Smooth muscle cell (in vitro differentiated cells): Measurements from ENCODE around the gene S100P. TPM values are rescaled to one million over a fixed set of nuclear protein-coding genes. Genes with fewer than 3 reads are reported as not detected.
"Not testable (repeated sequence)": the region's sequence is repeated elsewhere in the genome, so short reads cannot be mapped to it uniquely, and the experiment has no call there.

Experiments used
- DNase-seq: peaks from one replicate; lab custom pipeline; 2025; ENCODE audit not compliant: unreplicated experiment; lab: John Stamatoyannopoulos, UW
- H2AFZ ChIP-seq: fragments of 200-600 bp; sonication (generic); 2 replicates; pipeline ENCODE4 v1.6.0; 2016; ENCODE audit warnings: antibody characterized with exemption, low read depth, mild to moderate bottlenecking
- H3F3A ChIP-seq: fragments of 200-600 bp; sonication (generic); 2 replicates; pipeline ENCODE4 v1.6.0; 2017; ENCODE audit warnings: antibody characterized with exemption, low read depth
- H3K27ac ChIP-seq: fragments of 200-600 bp; sonication (generic); 2 replicates; pipeline ENCODE4 v1.5.1; 2016; ENCODE audit warnings: low read depth, mild to moderate bottlenecking
- H3K27me3 ChIP-seq: fragments of 200-600 bp; sonication (generic); 2 replicates; pipeline ENCODE4 v1.6.1; 2016; ENCODE audit warnings: low read depth, mild to moderate bottlenecking
- H3K36me3 ChIP-seq: fragments of 200-600 bp; sonication (generic); 2 replicates; pipeline ENCODE4 v1.5.1; 2016; ENCODE audit warnings: low read depth
- H3K4me1 ChIP-seq: fragments of 200-600 bp; sonication (generic); 2 replicates; pipeline ENCODE4 v1.5.1; 2016; ENCODE audit warnings: low read depth
- H3K4me2 ChIP-seq: fragments of 200-600 bp; sonication (generic); 2 replicates; pipeline ENCODE4 v1.6.0; 2016; ENCODE audit warnings: mild to moderate bottlenecking
- H3K4me3 ChIP-seq: fragments of 200-600 bp; sonication (generic); 2 replicates; pipeline ENCODE4 v1.5.1; 2016; ENCODE audit warnings: mild to moderate bottlenecking
- H3K79me2 ChIP-seq: fragments of 200-600 bp; sonication (generic); 2 replicates; pipeline ENCODE4 v1.6.0; 2016; ENCODE audit warnings: low read depth, mild to moderate bottlenecking
- H3K9ac ChIP-seq: fragments of 200-600 bp; sonication (generic); 2 replicates; pipeline ENCODE4 v1.6.0; 2016; ENCODE audit warnings: low read depth
- H3K9me3 ChIP-seq: fragments of 200-600 bp; sonication (generic); replicated peaks from 2 replicates; pipeline ENCODE4 v1.5.1; 2016; ENCODE audit warnings: low read depth
- H4K20me1 ChIP-seq: fragments of 200-600 bp; sonication (generic); 2 replicates; pipeline ENCODE4 v1.6.0; 2016; ENCODE audit warnings: low read depth
- WGBS: methylation state at CpG from one replicate; pipeline ENCODE4 v1.1.7; 2016; ENCODE audit warnings: low lambda C conversion rate; 5-methylcytosine and 5-hydroxymethylcytosine counted together
- polyA plus RNA-seq: library from polyadenylated mRNA; unstranded; fragments of >200 nt; fragmentation: Nextera tagmentation; extraction: Ambion mirVana; gene quantifications from 2 replicates; pipeline ENCODE4 v1.2.1, GENCODE V29; 2016
- total RNA-seq: library from RNA; depleted of rRNA; stranded (reverse); fragments of >200 nt; gene quantifications from 2 replicates; pipeline ENCODE4 v1.2.3, GENCODE V29; 2014
- TF ChIP-seq, protein P1 (sequence below): fragments of 200-600 bp; sonication (generic); IDR thresholded peaks from 2 replicates; pipeline ENCODE4 v1.5.1; 2017; ENCODE audit warnings: borderline replicate concordance, mild to moderate bottlenecking, antibody characterized with exemption; ENCODE audit not compliant: insufficient read depth, poor library complexity, severe bottlenecking

The S100P gene
- total and polyA plus RNA-seq, 2 experiments from 2014 or later = 4.0 to 6.6 TPM

- Histone ChIP-seq H3K79me2 (no peaks in the 10 kb centered on the region), H3K9ac (no peak overlapping the region), H2AFZ (no peak overlapping the region), H3K9me3 (no peaks in the 10 kb centered on the region), H3F3A (no peaks in the 10 kb centered on the region), H4K20me1 (no peaks in the 10 kb centered on the region), H3K4me3 (no peak overlapping the region), H3K36me3 (no peaks in the 10 kb centered on the region), H3K4me2 (no peak overlapping the region), H3K27me3 (no peaks in the 10 kb centered on the region), H3K4me1 (no peaks in the 10 kb centered on the region), H3K27ac (no peak overlapping the region)
- WGBS = 99% methylated on average over 9 of the region's 9 CpGs
- TF ChIP-seq, protein P1, sequence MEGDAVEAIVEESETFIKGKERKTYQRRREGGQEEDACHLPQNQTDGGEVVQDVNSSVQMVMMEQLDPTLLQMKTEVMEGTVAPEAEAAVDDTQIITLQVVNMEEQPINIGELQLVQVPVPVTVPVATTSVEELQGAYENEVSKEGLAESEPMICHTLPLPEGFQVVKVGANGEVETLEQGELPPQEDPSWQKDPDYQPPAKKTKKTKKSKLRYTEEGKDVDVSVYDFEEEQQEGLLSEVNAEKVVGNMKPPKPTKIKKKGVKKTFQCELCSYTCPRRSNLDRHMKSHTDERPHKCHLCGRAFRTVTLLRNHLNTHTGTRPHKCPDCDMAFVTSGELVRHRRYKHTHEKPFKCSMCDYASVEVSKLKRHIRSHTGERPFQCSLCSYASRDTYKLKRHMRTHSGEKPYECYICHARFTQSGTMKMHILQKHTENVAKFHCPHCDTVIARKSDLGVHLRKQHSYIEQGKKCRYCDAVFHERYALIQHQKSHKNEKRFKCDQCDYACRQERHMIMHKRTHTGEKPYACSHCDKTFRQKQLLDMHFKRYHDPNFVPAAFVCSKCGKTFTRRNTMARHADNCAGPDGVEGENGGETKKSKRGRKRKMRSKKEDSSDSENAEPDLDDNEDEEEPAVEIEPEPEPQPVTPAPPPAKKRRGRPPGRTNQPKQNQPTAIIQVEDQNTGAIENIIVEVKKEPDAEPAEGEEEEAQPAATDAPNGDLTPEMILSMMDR = no peak
- DNase-seq = no peak
These were observed 28.4 kb upstream of the S100P start for GRCh38 chr4:6665320-6665654.

DNA sequence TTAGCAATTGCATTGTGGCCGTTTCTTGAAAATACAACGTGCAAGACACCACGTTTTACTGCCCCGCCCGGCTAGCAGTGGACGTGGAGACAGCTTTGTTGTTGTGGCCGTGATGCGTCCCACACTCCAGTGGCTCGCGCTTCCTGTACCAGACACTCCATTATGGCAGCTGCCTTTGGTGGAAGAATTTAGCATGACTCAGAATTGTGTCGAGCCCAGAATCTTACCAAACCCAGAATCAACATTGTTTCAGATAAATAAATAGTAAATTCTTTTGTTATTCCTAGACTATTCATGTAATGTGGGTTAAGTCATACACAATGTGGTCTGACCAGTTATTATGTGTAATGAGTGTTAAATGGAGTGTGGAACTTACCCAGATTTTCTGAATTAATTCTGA, 25.3 kb upstream of the S100P start:
- H2AFZ ChIP-seq = no peak overlapping the region

GRCh38 chr4:6671648-6672047, 22.0 kb upstream of the S100P start:
- peaks cover 22% of the 10 kb centered on the region for H3K4me1 ChIP-seq
- no peaks in the 10 kb centered on the region for H3K36me3 ChIP-seq
- H3F3A ChIP-seq = no peaks in the 10 kb centered on the region
- DNase-seq = no peak
- H4K20me1 ChIP-seq = peaks cover 20% of the 10 kb centered on the region
- no peak overlapping the region for H3K4me2 ChIP-seq
- no peak overlapping the region for H3K27ac ChIP-seq
- no peak overlapping the region for H2AFZ ChIP-seq
- H3K9ac ChIP-seq = no peak overlapping the region
- TF ChIP-seq, protein P1 = no peak
- H3K27me3 ChIP-seq = no peaks in the 10 kb centered on the region
- peaks cover 16% of the 10 kb centered on the region for H3K79me2 ChIP-seq
- 87% methylated on average over 1 of the region's 1 CpG for WGBS
- no peak overlapping the region for H3K4me3 ChIP-seq
- no peaks in the 10 kb centered on the region for H3K9me3 ChIP-seq

More for the DNA sequence above, 25.3 kb upstream of the S100P start:
- no peaks in the 10 kb centered on the region for H4K20me1 ChIP-seq
- no peak overlapping the region for H3K4me2 ChIP-seq
- H3K9me3 ChIP-seq = no peaks in the 10 kb centered on the region
- DNase-seq = no peak
- no peaks in the 10 kb centered on the region for H3F3A ChIP-seq
- TF ChIP-seq, protein P1 = no peak
- H3K27ac ChIP-seq = no peak overlapping the region
- no peaks in the 10 kb centered on the region for H3K79me2 ChIP-seq
- no peaks in the 10 kb centered on the region for H3K27me3 ChIP-seq
- no peak overlapping the region for H3K9ac ChIP-seq
- H3K4me1 ChIP-seq = no peaks in the 10 kb centered on the region
- 86% methylated on average over 11 of the region's 11 CpGs for WGBS
- no peak overlapping the region for H3K4me3 ChIP-seq
- H3K36me3 ChIP-seq = no peaks in the 10 kb centered on the region

DNA sequence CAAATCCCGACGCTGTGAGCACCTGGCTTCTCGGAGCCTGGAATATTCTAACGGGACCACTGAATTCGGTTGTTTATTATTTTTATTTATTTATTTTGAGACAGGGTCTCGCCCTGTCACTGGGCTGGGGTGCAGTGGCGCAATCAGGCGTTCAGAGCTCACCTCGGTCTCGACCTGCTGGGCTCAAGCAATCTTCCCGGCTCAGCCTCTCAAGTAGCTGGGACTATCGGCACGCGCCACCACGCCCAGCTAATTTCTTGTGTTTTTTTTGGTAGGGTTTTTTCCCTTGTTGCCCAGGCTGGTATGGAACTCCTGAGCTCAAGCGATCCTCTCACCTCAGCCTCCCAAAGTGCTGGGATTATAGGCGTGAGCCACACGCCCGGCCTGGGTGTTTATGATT, 21.5 kb upstream of the S100P start:
- no peak for DNase-seq
- no peak overlapping the region for H3K4me2 ChIP-seq
- peaks cover 25% of the 10 kb centered on the region for H4K20me1 ChIP-seq
- H2AFZ ChIP-seq = no peak overlapping the region
- no peak overlapping the region for H3K4me3 ChIP-seq
- no peak overlapping the region for H3K9ac ChIP-seq
- WGBS = 98% methylated on average over 19 of the region's 19 CpGs
- no peaks in the 10 kb centered on the region for H3K36me3 ChIP-seq
- H3K27ac ChIP-seq = no peak overlapping the region
- H3K79me2 ChIP-seq = peaks cover 16% of the 10 kb centered on the region
- no peaks in the 10 kb centered on the region for H3K27me3 ChIP-seq
- no peaks in the 10 kb centered on the region for H3K9me3 ChIP-seq
- TF ChIP-seq, protein P1 = no peak
- no peaks in the 10 kb centered on the region for H3F3A ChIP-seq
- peaks cover 22% of the 10 kb centered on the region for H3K4me1 ChIP-seq

GRCh38 chr4:6672541-6673190, 21.0 kb upstream of the S100P start:
- H3K27me3 ChIP-seq, H3K9ac ChIP-seq, H3K4me2 ChIP-seq, H2AFZ ChIP-seq, H3K9me3 ChIP-seq, H3K36me3 ChIP-seq, H3F3A ChIP-seq, H3K27ac ChIP-seq, H3K4me3 ChIP-seq, DNase-seq: not testable (repeated sequence)
- Histone ChIP-seq H3K4me1 (peaks cover 22% of the 10 kb centered on the region), H3K79me2 (peaks cover 16% of the 10 kb centered on the region), H4K20me1 (peaks cover 25% of the 10 kb centered on the region)
- WGBS = over 99% methylated on average over 23 of the region's 34 CpGs

GRCh38 chr4:6673191-6673659, 20.5 kb upstream of the S100P start:
- H3K79me2 ChIP-seq = peaks cover 16% of the 10 kb centered on the region
- H2AFZ ChIP-seq = peak overlapping the region; percentile 64

More at GRCh38 chr4:6673191-6673659, 20.5 kb upstream of the S100P start:
- not testable (repeated sequence) for H3K36me3 ChIP-seq, H3K27me3 ChIP-seq, H3K27ac ChIP-seq, H3K9ac ChIP-seq, DNase-seq, H3K9me3 ChIP-seq, H3F3A ChIP-seq
- Histone ChIP-seq H3K4me1 (peaks cover 22% of the 10 kb centered on the region), H3K4me2 (peak overlapping the region; percentile 97), H3K4me3 (peak overlapping the region; percentile 69), H4K20me1 (peaks cover 25% of the 10 kb centered on the region)
- 73% methylated on average over 14 of the region's 14 CpGs for WGBS
